Panc1 (cell line): ENCODE measurements around the gene ZNF609. TPM values are rescaled to one million over a fixed set of nuclear protein-coding genes. Genes with fewer than 3 reads are reported as not detected.
A peak's percentile ranks its signal among the peaks of the same experiment; 100 is the strongest.

Experiments
- ATAC-seq: fragments of 200-7000 bp; cut with Tn5 transposase; 2 replicates; pipeline ENCODE4 v1.9.1; 2020; ENCODE audit warnings: mild to moderate bottlenecking, moderate library complexity
- BruUV-seq: library from RNA; stranded (reverse); fragments of 400-500 nt; replicated peaks from 2 replicates; lab custom pipeline; 2021; lab: Mats Ljungman, UMichigan
- CTCF ChIA-PET: fragments of 300-600 bp; sonication (Branson Sonifier 250); formaldehyde crosslinking; loops from one replicate; lab custom pipeline; 2022; ENCODE audit warnings: antibody characterized with exemption; lab: Charles Lee
- POLR2A ChIA-PET: fragments of 300-600 bp; sonication (Branson Sonifier 250); formaldehyde crosslinking; loops from one replicate; lab custom pipeline; 2022; ENCODE audit warnings: antibody characterized with exemption; lab: Charles Lee
- DNase-seq: peaks from one replicate; pipeline ENCODE4 v3.0.0-alpha.2; 2010; ENCODE audit warnings: low read depth, low spot score
- H3K27ac ChIP-seq: 2 replicates; pipeline ENCODE4 v1.5.1; 2011; ENCODE audit warnings: mild to moderate bottlenecking, low read length, inconsistent platforms
- H3K27me3 ChIP-seq: fragments of 200-500 bp; sonication (Bioruptor generic); 2 replicates; pipeline ENCODE4 v1.6.0; 2014; ENCODE audit warnings: low read length, inconsistent platforms; ENCODE audit not compliant: control insufficient read depth, insufficient read depth
- H3K36me3 ChIP-seq: fragments of 200-500 bp; sonication (Bioruptor generic); 2 replicates; pipeline ENCODE4 v1.5.1; 2014; ENCODE audit warnings: inconsistent platforms, mild to moderate bottlenecking, low read length, moderate library complexity; ENCODE audit not compliant: control insufficient read depth, insufficient read depth
- H3K4me1 ChIP-seq: 2 replicates; pipeline ENCODE4 v1.5.1; 2011; ENCODE audit warnings: inconsistent platforms, mild to moderate bottlenecking, low read length, moderate library complexity; ENCODE audit not compliant: control insufficient read depth, insufficient read depth
- H3K4me3 ChIP-seq, 2 experiments: 2 replicates each; pipeline ENCODE4 v1.5.1; 2011 to 2012; ENCODE audit warnings: low read depth in 2 of 2, low read length in 2 of 2, mild to moderate bottlenecking in 2 of 2, inconsistent platforms in 1 of 2, moderate library complexity in 1 of 2
- H3K9me3 ChIP-seq: fragments of 200-500 bp; sonication (Bioruptor generic); 2 replicates; pipeline ENCODE4 v1.5.1; 2014; ENCODE audit warnings: low read depth, mild to moderate bottlenecking, inconsistent platforms, low read length, moderate library complexity; ENCODE audit not compliant: control insufficient read depth, insufficient read depth
- POLR2AphosphoS5 ChIP-seq: IDR thresholded peaks from 2 replicates; pipeline ENCODE4 v1.6.1; 2012; ENCODE audit warnings: mild to moderate bottlenecking, low read depth, low read length, moderate library complexity
- SIN3A ChIP-seq: IDR thresholded peaks from 2 replicates; pipeline ENCODE4 v1.6.1; 2012; ENCODE audit warnings: low read depth, mild to moderate bottlenecking, low read length, moderate library complexity, borderline replicate concordance; ENCODE audit not compliant: insufficient read depth
- TCF7L2 ChIP-seq: IDR thresholded peaks from 2 replicates; pipeline ENCODE4 v1.6.1; 2011; ENCODE audit warnings: mild to moderate bottlenecking, low read depth, low read length, inconsistent platforms
- in situ Hi-C: cut with HindIII; loops from 2 replicates; pipeline ENCODE4 v1.10.0; 2016; ENCODE audit warnings: low sequenced_read_pairs, low pct_unique_long_range_greater_than_20kb
- intact Hi-C: fragments of 100-400 bp; cut with micrococcal nuclease; formaldehyde crosslinking; loops from one replicate; pipeline ENCODE4 v1.10.0; 2022; ENCODE audit not compliant: unreplicated experiment
- total RNA-seq: library from RNA; stranded (reverse); gene quantifications from one replicate; pipeline ENCODE4 v1.2.1, GENCODE V29; 2021; ENCODE audit not compliant: unreplicated experiment
- TF ChIP-seq, protein P1 (sequence below), 2 experiments: IDR thresholded peaks; 2 replicates each; pipeline ENCODE4 v1.6.1; 2011 to 2012; ENCODE audit warnings: low read depth in 2 of 2, control low read depth in 1 of 2, low read length in 1 of 2, mild to moderate bottlenecking in 1 of 2, moderate library complexity in 1 of 2; ENCODE audit not compliant: insufficient read depth in 1 of 2
- TF ChIP-seq, protein P2 (sequence below): fragments of 450-650 bp; IDR thresholded peaks from 2 replicates; pipeline ENCODE4 v1.5.1; 2017; ENCODE audit warnings: mild to moderate bottlenecking

Gene ZNF609
- total RNA-seq, 1 experiment from 2014 or later, result 47.2 TPM

DNA sequence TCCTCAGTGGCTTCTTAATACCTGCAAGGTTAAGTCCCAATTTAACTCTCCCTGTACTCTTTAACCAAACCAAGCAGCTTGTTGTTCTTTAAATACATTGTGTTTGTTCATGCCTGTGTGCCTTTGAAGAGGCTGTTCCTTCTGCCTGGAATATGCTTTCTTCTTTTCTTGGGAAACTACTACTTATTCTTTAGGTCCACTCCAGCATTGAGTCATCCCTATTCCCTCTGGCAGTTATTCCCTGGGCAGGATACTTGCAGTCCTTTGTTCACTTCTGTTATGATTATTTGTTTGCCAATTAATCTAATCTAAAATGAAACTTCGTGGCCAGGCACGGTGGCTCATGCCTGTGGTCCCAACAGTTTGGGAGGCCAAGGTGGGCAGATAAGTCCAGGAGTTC, 139.3 kb downstream of the ZNF609 start:
- H3K9me3 ChIP-seq, result no peaks in the 10 kb centered on the region
- no peak for ATAC-seq
- H3K4me1 ChIP-seq, result peaks cover 36% of the 10 kb centered on the region
- intact Hi-C loops (no loop called here), in situ Hi-C loops (no loop called here)
- no peaks in the 10 kb centered on the region for H3K27me3 ChIP-seq
- H3K4me3 ChIP-seq, result no peak overlapping the region
- CTCF ChIA-PET, result no interaction called here
- DNase-seq, result no peak
- TF ChIP-seq, protein P1, sequence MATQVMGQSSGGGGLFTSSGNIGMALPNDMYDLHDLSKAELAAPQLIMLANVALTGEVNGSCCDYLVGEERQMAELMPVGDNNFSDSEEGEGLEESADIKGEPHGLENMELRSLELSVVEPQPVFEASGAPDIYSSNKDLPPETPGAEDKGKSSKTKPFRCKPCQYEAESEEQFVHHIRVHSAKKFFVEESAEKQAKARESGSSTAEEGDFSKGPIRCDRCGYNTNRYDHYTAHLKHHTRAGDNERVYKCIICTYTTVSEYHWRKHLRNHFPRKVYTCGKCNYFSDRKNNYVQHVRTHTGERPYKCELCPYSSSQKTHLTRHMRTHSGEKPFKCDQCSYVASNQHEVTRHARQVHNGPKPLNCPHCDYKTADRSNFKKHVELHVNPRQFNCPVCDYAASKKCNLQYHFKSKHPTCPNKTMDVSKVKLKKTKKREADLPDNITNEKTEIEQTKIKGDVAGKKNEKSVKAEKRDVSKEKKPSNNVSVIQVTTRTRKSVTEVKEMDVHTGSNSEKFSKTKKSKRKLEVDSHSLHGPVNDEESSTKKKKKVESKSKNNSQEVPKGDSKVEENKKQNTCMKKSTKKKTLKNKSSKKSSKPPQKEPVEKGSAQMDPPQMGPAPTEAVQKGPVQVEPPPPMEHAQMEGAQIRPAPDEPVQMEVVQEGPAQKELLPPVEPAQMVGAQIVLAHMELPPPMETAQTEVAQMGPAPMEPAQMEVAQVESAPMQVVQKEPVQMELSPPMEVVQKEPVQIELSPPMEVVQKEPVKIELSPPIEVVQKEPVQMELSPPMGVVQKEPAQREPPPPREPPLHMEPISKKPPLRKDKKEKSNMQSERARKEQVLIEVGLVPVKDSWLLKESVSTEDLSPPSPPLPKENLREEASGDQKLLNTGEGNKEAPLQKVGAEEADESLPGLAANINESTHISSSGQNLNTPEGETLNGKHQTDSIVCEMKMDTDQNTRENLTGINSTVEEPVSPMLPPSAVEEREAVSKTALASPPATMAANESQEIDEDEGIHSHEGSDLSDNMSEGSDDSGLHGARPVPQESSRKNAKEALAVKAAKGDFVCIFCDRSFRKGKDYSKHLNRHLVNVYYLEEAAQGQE (IDR thresholded peaks at IDR 0.05; ENCODE audit: insufficient read depth in 1 of 2, low read depth in 2 of 2, low read length in 1 of 2), result no peak
- TF ChIP-seq, protein P2, sequence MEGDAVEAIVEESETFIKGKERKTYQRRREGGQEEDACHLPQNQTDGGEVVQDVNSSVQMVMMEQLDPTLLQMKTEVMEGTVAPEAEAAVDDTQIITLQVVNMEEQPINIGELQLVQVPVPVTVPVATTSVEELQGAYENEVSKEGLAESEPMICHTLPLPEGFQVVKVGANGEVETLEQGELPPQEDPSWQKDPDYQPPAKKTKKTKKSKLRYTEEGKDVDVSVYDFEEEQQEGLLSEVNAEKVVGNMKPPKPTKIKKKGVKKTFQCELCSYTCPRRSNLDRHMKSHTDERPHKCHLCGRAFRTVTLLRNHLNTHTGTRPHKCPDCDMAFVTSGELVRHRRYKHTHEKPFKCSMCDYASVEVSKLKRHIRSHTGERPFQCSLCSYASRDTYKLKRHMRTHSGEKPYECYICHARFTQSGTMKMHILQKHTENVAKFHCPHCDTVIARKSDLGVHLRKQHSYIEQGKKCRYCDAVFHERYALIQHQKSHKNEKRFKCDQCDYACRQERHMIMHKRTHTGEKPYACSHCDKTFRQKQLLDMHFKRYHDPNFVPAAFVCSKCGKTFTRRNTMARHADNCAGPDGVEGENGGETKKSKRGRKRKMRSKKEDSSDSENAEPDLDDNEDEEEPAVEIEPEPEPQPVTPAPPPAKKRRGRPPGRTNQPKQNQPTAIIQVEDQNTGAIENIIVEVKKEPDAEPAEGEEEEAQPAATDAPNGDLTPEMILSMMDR, result no peak
- no peak for TF ChIP-seq SIN3A
- no peak for TF ChIP-seq TCF7L2
- TF ChIP-seq POLR2AphosphoS5, result no peak
- BruUV-seq, result no TSS peak
- POLR2A ChIA-PET, result no interaction called here
- no peak overlapping the region for H3K27ac ChIP-seq
- H3K36me3 ChIP-seq, result no peaks in the 10 kb centered on the region

DNA sequence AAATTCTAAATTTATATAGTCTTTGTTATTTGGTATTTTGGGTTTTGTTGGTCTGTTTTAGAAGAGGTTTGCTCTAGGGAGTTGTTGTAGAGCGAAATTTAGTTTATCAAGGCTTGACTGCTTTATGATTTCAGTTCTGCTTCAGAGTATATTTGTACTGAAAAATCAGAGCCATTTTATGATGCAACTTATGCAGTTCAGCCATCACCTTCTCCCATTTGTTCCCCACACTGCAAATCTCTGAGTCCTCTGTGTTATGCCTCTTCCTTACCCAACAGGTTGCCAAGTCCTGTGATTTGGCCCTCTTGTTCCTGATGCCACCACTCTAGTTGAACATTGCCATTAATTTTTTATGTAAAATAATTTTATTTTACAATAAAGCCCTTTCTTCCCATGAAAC, 140.4 kb downstream of the ZNF609 start:
- DNase-seq (no peak), ATAC-seq (no peak)
- TF ChIP-seq, protein P2, result no peak
- TF ChIP-seq TCF7L2 (no peak), SIN3A (no peak), POLR2AphosphoS5 (no peak)
- TF ChIP-seq, protein P1 (IDR thresholded peaks at IDR 0.05; ENCODE audit: insufficient read depth in 1 of 2, low read depth in 2 of 2, low read length in 1 of 2), result no peak
- Histone ChIP-seq H3K9me3 (no peaks in the 10 kb centered on the region), H3K4me1 (peaks cover 36% of the 10 kb centered on the region), H3K4me3 (no peak overlapping the region), H3K27me3 (no peaks in the 10 kb centered on the region), H3K36me3 (no peaks in the 10 kb centered on the region), H3K27ac (peak overlapping the region; percentile 37; the same call in 1 of the 2 replicates)
- in situ Hi-C loops, result no loop called here
- POLR2A ChIA-PET, result interaction anchor here (0.6 to 0.7 kb wide), 3 partner anchors 14 to 311 kb away, joined by 3 read pairs; partner anchors contain the start of gene ANKDD1A
- BruUV-seq, result no TSS peak
- intact Hi-C loops, result no loop called here
- CTCF ChIA-PET, result no interaction called here
